Activated naive CD4-positive, alpha-beta T cell treated with anti-CD3 and anti-CD28 coated beads, Interleukin-2, amount 50 U/mL, for 16 hours (primary cell): ENCODE measurements around the gene SNX13.

ENCODE experiments used
- DNase-seq: peaks from one replicate; pipeline ENCODE4 v3.0.0-alpha.2; 2020

Gene SNX13

GRCh38 chr7:17943006-17943405 is 2.7 kb upstream of the SNX13 start:
- no peak for DNase-seq

DNA sequence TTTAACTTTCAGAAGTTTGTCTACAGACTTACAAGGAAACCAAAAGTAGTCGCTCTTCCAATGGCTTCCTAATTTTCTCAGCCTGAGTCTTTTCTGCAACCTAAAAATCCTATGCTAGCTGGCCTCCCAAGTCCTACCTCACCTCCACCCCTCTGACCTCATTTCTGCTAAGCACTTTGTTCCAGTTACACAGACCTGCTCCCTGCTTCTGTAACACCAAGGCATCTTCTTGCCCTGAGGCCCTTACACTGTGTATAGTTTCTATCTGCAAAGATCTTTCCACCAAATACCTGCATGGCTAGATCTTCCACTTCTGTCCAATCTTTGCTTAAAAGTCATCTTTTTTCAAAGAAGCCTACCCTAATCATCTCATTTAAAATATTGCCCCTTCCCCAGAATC is 1.9 kb upstream of the SNX13 start:
- no peak for DNase-seq

- DNase-seq = no peak
Observed at GRCh38 chr7:17940951-17941431, 697 bp upstream of the SNX13 start.

DNA sequence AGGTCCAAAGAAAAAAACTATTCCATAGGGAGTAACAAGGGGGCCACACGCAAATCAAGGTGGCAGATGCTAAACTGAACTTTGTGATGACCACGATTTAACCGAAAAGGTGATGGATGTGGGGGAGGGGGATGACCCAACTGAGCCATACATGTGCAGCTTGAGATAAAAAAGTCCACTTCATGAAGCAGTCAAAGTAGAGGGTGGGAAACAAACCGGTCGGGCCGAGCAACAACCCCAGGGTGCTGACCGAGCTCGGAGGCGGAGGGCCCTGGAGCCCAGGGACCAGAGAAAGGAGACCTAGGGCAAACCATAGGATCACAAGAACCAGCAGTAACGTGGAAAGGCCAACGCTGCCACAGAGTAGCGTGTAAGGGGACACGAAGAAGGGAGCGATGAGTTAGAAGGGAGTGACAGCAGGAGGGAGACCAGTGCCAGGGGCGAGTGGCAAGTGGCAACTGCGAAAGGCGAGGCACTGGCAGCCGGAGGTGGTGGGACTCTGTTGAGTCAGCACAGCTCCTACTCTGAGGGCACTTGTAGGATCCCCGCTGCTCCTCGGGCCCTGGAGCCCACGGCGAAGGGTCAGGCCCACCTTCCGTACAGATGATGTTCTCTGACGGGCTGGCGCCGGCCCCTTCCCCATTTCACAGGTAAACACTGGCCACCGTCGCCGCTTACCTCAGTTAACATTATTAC is 540 bp downstream of the SNX13 start:
- peak; percentile 52 for DNase-seq

DNA sequence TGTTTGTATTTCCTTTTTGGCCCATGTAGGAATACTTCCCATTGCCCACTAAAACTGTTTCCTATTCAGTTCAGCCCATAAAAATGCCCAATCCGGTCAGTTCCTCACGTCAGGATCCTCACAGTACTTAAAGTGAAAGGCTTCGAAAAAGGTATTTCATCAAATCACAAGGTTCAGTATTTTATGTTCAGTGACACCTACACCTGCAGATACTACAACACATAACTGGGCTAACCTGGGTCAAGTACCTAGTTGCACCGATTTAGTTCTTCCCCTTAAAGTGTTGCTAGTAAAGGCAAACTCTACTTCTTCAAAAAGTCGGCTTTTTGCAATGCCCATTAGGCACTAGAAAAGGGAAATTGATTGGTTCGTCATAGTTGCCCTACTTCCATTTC is 1.1 kb downstream of the SNX13 start:
- DNase-seq = no peak

DNA sequence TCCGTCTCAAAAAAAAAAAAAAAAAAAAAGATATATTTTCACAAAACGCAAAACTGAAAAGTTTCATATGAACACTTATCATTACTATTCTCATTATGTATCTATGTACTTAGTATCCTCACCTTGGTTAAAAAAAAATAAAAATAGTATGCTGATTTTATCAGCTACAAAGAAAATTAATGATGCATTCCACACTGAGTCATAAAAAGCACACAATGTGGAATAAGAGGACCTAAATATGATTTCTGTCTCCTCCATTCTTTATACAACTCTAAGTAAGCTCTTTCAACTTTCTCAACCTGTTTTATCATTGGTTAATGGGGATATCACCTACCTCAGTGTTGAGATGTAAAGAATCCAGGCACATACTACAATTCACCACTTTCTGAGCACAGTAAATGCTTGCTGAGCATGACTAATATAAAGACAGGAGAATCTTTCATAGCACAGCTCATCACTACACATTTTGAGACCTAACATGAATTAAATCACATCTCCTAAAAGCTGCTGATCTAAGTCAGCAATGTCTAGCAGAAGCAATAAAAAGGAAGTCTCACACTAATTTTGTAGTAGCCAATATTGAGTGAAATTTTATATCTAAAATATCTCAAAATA is 2.7 kb downstream of the SNX13 start:
- DNase-seq = no peak

DNA sequence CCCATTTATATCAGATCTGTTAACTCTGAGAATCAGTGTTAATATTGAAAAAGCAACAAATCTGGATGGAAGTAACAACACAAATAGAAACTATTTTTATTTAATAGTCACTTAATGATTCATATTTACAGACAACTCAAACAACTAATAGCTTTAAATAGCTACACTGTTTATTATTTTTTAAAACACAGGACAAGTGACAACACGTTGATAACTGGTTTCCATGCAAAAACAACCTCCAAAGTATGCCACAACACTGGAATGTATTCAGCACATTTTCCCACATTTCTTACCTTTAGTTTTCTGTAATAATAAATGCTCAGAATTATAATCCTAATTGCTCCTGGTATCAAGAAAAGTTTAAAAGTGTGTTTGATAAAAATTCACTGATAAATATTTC is 4.0 kb downstream of the SNX13 start:
- no peak for DNase-seq

DNA sequence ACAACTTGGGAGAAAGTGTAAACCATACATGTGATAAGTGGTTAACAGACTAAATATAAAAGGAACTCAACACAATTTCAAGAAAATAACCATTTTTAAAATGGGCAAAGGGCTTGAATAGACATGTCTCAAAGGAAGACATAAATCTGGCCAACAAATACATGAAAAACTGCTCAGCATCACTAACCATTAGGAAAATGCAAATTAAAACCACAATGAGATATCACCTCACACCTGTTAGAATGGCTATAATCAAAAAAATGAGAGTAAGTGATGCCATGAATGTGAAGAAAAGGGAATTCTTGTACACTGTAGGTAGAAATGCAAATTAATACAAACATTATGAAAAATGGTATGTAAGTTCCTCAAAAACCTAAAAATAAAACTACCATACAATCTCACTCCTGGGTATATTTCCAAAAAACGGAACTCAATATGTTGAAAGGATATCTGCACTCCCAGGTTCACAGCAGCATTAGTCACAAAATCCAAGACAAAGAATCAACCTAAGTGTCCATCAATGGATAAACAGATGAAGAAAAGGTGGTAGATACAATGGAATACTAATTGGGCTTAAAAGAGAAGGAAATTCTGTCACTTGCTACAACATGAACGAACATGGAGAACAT is 5.6 kb downstream of the SNX13 start:
- DNase-seq = no peak

- no peak for DNase-seq
Observed at GRCh38 chr7:17934094-17934493, 6.2 kb downstream of the SNX13 start.

GRCh38 chr7:17932770-17933169 is 7.5 kb downstream of the SNX13 start:
- DNase-seq = no peak

DNA sequence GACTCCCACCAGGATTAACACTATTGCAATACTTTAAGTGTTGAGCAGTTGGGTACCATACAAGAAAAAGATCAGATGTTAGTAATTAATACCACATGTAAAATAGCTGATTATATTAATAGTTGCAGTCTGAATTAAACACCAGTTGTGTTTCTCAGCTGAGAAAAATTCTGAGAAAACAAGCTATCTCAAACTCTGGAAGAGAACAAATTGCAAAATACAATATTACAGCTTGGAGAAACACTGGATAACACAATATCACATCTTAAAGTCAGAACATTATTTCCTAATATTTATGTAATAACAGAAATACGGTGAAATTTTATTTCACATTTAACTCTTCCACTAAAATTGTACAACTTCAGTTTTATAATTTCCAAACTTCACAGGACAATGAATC is 9.2 kb downstream of the SNX13 start:
- no peak for DNase-seq

DNA sequence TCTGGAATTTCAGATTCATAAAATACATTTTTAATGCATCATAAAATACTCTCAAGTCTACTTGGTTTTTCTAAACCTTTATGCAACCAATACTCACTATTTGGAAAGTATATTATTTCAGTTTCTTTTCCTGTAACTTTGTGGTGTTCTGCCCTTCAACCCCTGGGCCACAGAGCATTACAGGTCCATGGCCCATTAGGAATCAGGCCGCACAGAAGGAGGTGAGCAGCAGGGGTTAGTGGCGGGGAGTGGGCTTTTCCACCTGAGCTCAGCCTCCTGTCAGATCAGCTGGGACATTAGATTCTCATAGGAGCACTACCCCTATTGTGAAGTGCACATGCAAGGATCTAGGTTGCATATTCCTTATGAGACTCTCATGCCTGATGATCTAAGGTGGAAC is 9.7 kb downstream of the SNX13 start:
- no peak for DNase-seq

GRCh38 chr7:17929647-17930395 is 10.5 kb downstream of the SNX13 start:
- DNase-seq = no peak

- no peak for DNase-seq
Observed at GRCh38 chr7:17928055-17928454, 12.2 kb downstream of the SNX13 start.

- no peak for DNase-seq
Observed at GRCh38 chr7:17921857-17922416, 18.4 kb downstream of the SNX13 start.

GRCh38 chr7:17917842-17918241 is 22.5 kb downstream of the SNX13 start:
- no peak for DNase-seq

- DNase-seq = no peak
Observed at GRCh38 chr7:17916786-17917185, 23.5 kb downstream of the SNX13 start.

- DNase-seq = no peak
Observed at GRCh38 chr7:17915796-17916195, 24.5 kb downstream of the SNX13 start.

- DNase-seq = no peak
Observed at GRCh38 chr7:17915168-17915567, 25.1 kb downstream of the SNX13 start.

GRCh38 chr7:17913250-17913649 is 27.0 kb downstream of the SNX13 start:
- no peak for DNase-seq

DNA sequence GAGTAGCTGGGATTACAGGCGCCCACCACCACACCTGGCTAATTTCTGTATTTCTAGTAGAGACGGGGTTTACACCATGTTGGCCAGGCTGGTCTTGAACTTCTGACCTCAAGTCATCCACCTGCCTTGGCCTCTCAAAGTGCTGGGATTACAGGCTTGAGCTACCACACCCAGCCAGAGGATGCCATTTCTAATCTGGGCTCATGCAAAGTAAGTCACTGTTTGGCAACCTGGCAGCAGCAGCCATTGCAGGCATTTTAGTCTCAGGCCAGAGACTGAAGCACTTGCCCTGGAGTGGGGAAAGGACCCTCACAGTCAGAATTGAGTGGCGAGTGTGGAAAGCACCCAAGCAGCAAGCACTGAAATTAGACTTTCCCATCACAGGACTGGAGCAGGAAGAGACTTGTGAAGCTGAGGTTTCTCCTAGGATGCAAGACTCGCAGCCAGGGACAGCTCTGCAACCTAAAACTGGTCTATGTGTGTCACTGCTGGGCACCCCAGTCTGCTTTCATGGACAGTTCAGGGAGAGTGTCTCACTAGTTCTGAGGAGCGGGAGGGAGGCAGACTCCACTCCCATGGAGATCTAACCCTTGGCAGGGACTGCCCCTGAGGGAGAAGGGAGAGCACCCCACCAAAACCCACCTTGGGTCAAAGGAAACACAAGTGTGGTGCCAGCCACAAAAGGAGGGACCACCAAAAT is 27.6 kb downstream of the SNX13 start:
- no peak for DNase-seq

DNA sequence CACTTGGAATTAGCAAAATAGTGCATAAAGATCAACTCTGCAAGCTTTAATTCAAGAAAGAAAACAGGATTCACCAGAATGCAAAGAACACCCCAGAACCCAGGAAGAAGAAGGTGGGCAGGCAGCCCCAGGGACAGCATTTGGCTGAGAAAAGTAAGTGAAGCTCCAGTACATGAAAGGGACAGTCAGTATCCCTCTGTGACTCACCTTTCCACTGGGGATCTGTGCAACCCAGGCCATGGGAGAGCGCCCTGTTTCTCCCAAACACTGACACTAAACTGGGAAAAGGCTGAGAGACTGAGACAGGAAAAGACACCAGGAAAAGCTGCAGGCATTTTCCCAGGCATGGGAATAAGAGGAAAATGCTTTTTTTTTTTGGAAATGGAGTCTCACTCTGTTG is 28.2 kb downstream of the SNX13 start:
- no peak for DNase-seq

- no peak for DNase-seq
Observed at GRCh38 chr7:17910377-17910776, 29.9 kb downstream of the SNX13 start.
